Uterus (tissue), 4 donors: Measurements from ENCODE around the gene PPARA. TPM values are rescaled to one million over a fixed set of nuclear protein-coding genes. Genes with fewer than 3 reads are reported as not detected.
"Not testable (repeated sequence)": the region's sequence is repeated elsewhere in the genome, so short reads cannot be mapped to it uniquely, and the experiment has no call there.

Experiments
- DNase-seq, 2 donors: peaks; one replicate each; pipeline ENCODE4 v3.0.0-alpha.2; 2019 to 2020
- H3K27ac ChIP-seq, 2 donors: fragments of 200-600 bp; sonication (generic); 1 replicate in 1 of 2; 2 replicates in 1 of 2; pipeline ENCODE4 v1.5.1; 2016 to 2018
- H3K27me3 ChIP-seq, 2 donors: fragments of 200-600 bp; sonication (generic); one replicate each; pipeline ENCODE4 v1.5.1; 2018 to 2019; ENCODE audit warnings: control low read depth in 1 of 2
- H3K36me3 ChIP-seq, 2 donors: fragments of 200-600 bp; sonication (generic); one replicate each; pipeline ENCODE4 v1.5.1; 2019; ENCODE audit warnings: control low read depth in 1 of 2
- H3K4me1 ChIP-seq, 2 donors: fragments of 200-600 bp; sonication (generic); one replicate each; pipeline ENCODE4 v1.5.1; 2018 to 2019; ENCODE audit warnings: control low read depth in 1 of 2
- H3K4me3 ChIP-seq, 2 donors: fragments of 200-600 bp; sonication (generic); 1 replicate in 1 of 2; 2 replicates in 1 of 2; pipeline ENCODE4 v1.5.1; 2018 to 2019; ENCODE audit warnings: mild to moderate bottlenecking in 1 of 2
- H3K9me3 ChIP-seq, 2 donors: fragments of 200-600 bp; sonication (generic); one replicate each; pipeline ENCODE4 v1.5.1; 2019; ENCODE audit warnings: control low read depth in 1 of 2
- POLR2A ChIP-seq, 2 donors: fragments of 450-650 bp; IDR thresholded peaks; one replicate each; pipeline ENCODE4 v1.6.1; 2016; ENCODE audit warnings: antibody characterized with exemption in 2 of 2, mild to moderate bottlenecking in 1 of 2, moderate library complexity in 1 of 2
- intact Hi-C: fragments of 100-400 bp; cut with DNase I; formaldehyde crosslinking; loops from one replicate; pipeline ENCODE4 v1.15.1; 2023; ENCODE audit warnings: low total_unique reads
- total RNA-seq, 4 donors: library from RNA; depleted of rRNA in 3 of 4; stranded (reverse); fragments of >200 nt in 3 of 4; gene quantifications; one replicate each; pipeline versions ENCODE4 v1.1.0 to v1.2.4, GENCODE V29; 2014 to 2023
- TF ChIP-seq, protein P1 (sequence below), 4 experiments: fragments of 200-600 bp in 2 of 4; fragments of 450-650 bp in 2 of 4; sonication (generic) in 2 of 4; IDR thresholded peaks; one replicate each; pipeline ENCODE4 v1.5.1; 2016 to 2019; ENCODE audit warnings: antibody characterized with exemption in 4 of 4, mild to moderate bottlenecking in 2 of 4, moderate library complexity in 1 of 4
- donor health status: DM: yes; HTN: yes; CAD: no.

PPARA gene
- total RNA-seq, 4 donors from 2014 or later = 1.8 to 24.8 (median 14.0) TPM

DNA sequence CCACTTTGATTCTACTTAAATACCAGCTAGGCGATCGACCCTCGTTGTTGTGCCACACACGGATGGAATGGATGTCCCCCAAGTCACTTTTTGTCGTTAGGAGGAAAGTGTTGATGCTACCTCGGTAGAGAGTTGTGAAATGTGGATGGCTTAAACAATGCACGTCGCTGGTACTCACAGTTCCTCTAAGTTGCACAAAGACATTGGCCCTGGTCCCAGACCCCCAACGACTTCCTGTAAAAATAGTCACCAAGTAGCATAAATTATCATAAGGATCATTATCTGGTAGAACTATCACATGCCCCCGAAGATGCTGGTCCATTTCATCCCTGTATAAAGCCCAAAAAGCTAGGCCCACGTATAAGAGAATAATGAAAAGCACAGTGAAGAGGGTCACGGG, 109.0 kb downstream of the PPARA start:
- Histone ChIP-seq H3K36me3 (no peaks in the 10 kb centered on the region), H3K9me3 (no peaks in the 10 kb centered on the region), H3K27ac (no peak overlapping the region), H3K27me3 (no peaks in the 10 kb centered on the region), H3K4me1 (no peaks in the 10 kb centered on the region), H3K4me3 (no peak overlapping the region)
- TF ChIP-seq, protein P1, sequence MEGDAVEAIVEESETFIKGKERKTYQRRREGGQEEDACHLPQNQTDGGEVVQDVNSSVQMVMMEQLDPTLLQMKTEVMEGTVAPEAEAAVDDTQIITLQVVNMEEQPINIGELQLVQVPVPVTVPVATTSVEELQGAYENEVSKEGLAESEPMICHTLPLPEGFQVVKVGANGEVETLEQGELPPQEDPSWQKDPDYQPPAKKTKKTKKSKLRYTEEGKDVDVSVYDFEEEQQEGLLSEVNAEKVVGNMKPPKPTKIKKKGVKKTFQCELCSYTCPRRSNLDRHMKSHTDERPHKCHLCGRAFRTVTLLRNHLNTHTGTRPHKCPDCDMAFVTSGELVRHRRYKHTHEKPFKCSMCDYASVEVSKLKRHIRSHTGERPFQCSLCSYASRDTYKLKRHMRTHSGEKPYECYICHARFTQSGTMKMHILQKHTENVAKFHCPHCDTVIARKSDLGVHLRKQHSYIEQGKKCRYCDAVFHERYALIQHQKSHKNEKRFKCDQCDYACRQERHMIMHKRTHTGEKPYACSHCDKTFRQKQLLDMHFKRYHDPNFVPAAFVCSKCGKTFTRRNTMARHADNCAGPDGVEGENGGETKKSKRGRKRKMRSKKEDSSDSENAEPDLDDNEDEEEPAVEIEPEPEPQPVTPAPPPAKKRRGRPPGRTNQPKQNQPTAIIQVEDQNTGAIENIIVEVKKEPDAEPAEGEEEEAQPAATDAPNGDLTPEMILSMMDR (IDR thresholded peaks at IDR 0.05) = no peak
- no peak for TF ChIP-seq POLR2A (IDR thresholded peaks at IDR 0.05)
- intact Hi-C loops = no loop called here
- no peak for DNase-seq

DNA sequence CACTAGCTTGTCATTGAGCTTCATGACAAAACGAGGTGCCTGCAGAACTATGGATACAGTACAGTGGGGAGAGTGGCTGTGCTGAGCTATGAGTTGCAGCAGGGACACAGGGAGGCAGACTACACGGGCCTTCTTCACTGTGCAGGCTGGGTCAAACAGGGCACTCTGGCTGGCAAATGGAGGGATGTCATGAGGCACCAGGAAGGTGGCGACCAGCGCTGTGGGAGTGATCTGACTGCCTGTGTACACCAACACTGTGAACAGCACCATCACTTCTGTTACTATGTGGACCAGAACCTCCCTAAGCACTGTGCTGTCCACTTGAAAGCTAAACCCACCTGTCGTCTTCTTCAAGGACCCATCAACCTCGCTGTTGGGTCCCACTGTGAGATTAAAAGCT, 109.7 kb downstream of the PPARA start:
- H3K9me3 ChIP-seq = no peaks in the 10 kb centered on the region
- DNase-seq = no peak
- intact Hi-C loops = no loop called here

DNA sequence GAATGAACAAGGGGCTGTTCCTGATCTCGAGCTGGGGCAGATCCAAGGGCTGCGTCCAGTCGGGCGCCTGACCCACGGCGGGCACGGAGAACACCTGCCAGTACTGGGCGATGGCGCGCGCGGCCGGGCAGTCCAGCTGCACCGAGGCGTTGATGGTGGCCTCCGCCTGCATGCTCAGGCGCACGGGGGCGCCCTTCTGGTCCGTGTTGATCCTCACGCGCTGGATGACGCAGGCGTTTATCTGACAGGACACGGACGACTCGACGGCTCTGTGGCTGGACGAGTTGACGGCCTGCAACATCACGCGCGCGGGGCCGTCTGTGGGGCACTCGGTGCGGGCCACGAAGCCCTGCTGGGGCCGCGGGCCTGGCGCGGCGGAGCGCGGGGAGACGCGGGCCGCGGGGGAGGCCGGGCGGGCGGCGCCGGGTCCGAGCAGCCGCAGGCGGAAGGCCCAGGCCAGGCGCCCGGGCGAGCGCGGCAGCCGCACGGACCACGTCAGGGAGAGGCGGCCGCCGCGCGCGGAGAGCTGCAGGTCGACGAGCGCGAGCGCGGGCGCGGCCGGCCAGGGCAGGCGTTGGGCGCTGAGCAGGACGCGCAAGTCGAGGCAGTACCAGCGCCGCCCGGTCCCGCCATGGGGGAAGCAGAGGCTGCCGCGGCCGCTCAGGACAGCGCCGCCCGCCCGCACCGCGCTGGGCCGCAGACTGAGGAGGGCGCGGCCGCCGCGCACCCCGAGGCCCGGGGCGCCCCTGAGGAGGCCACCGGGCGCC, 112.3 kb downstream of the PPARA start:
- no peaks in the 10 kb centered on the region for H3K9me3 ChIP-seq
- intact Hi-C loops = no loop called here
- peak overlapping the region in 1 of 2 donors; percentile 29 for H3K27ac ChIP-seq
- peak; percentile 48 to 50 for DNase-seq
- H3K4me1 ChIP-seq = peaks cover 0 to 6% of the 10 kb centered on the region in 2 donors
- H3K4me3 ChIP-seq = peak overlapping the region in 1 of 2 donors; percentile 19
- H3K27me3 ChIP-seq = no peaks in the 10 kb centered on the region
- H3K36me3 ChIP-seq = no peaks in the 10 kb centered on the region
- no peak for TF ChIP-seq POLR2A (IDR thresholded peaks at IDR 0.05)
- TF ChIP-seq, protein P1 (IDR thresholded peaks at IDR 0.05) = peak in 1 of 4 experiments; percentile 15

More for the DNA sequence above, 109.7 kb downstream of the PPARA start:
- H3K4me3 ChIP-seq = no peak overlapping the region
- H3K36me3 ChIP-seq = no peaks in the 10 kb centered on the region
- H3K27me3 ChIP-seq = no peaks in the 10 kb centered on the region
- no peaks in the 10 kb centered on the region for H3K4me1 ChIP-seq
- H3K27ac ChIP-seq = no peak overlapping the region
- TF ChIP-seq, protein P1 (IDR thresholded peaks at IDR 0.05) = no peak
- TF ChIP-seq POLR2A (IDR thresholded peaks at IDR 0.05) = no peak

DNA sequence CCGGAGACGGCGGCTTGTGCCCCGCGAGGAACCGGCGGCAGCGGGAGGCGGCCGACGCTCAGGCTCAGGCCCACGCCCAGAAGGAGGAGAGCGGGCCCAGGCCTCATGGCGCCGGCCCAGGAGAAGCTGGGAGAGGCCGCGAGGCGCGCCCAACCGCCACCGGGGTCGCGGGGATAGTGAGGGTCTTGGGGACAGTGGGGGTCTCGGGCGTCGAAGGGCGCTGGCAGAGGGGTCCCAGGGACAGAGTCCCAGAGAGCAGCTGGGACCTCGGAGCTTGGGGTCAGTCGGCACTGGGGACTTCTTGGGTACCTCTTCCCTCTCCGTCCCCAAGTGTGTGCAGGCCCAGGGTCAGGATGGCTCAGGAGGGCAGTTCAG, 112.9 kb downstream of the PPARA start, which contains the start of gene PKDREJ:
PKDREJ (minus strand) TSS at position 128 of the 375 bp plus-strand sequence; CDS start at position 107, 21 bp downstream.
- Histone ChIP-seq H3K4me1 (peaks cover under 1 to 6% of the 10 kb centered on the region in 2 donors), H3K27ac (peak within 1 kb of the TSS in 1 of 2 donors; percentile 29), H3K9me3 (no peaks in the 10 kb centered on the region), H3K36me3 (no peaks in the 10 kb centered on the region), H3K4me3 (peak within 1 kb of the TSS in 1 of 2 donors; percentile 19), H3K27me3 (no peaks in the 10 kb centered on the region)
- TF ChIP-seq, protein P1 (IDR thresholded peaks at IDR 0.05) = no peak
- TF ChIP-seq POLR2A (IDR thresholded peaks at IDR 0.05) = no peak
- intact Hi-C loops = no loop called here
- no peak for DNase-seq

DNA sequence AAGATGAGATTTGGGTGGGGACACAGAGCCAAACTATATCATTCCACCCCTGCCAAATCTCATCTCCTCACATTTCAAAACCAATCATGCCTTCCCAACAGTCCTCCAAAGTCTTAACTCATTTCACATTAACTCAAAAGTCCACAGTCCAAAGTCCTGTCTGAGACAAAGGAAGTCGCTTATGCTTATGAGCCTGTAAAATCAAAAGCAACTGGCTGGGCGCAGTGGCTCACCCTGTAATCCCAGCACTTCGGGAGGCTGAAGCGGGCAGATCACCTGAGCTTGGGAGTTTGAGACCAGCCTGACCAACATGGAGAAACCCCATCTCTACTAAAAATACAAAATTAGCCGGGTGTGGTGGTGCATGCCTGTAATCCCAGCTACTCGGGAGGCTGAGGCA, 114.2 kb downstream of the PPARA start:
- H3K9me3 ChIP-seq, DNase-seq, H3K27ac ChIP-seq, H3K27me3 ChIP-seq, intact Hi-C loops, H3K36me3 ChIP-seq, H3K4me3 ChIP-seq: not testable (repeated sequence)
- H3K4me1 ChIP-seq = peaks cover 6 to 12% of the 10 kb centered on the region in 2 donors

DNA sequence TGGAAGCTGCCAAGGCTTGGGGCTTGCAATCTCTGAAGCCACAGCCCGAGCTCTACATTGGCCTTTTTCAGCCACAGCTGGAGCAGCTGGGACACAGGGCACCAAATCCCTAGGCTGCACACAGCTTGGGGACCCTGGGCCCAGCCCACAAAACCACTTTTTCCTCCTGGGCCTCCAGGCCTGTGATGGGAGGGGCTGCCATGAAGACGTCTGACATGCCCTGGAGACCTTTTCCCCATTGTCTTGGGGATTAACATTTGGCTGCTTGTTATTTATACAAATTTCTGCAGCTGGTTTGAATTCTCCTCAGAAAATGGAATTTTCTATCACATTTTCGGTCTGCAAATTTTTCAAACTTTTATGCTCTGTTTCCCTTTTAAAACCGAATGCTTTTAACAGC, 115.3 kb downstream of the PPARA start:
- H3K27ac ChIP-seq, H3K27me3 ChIP-seq, H3K4me3 ChIP-seq, H3K9me3 ChIP-seq, DNase-seq, intact Hi-C loops, H3K36me3 ChIP-seq: not testable (repeated sequence)
- H3K4me1 ChIP-seq = peaks cover 6 to 12% of the 10 kb centered on the region in 2 donors
